ENCODE results near the gene BRD2.
A peak's percentile ranks its signal among the peaks of the same experiment; 100 is the strongest.

Gene BRD2

DNA sequence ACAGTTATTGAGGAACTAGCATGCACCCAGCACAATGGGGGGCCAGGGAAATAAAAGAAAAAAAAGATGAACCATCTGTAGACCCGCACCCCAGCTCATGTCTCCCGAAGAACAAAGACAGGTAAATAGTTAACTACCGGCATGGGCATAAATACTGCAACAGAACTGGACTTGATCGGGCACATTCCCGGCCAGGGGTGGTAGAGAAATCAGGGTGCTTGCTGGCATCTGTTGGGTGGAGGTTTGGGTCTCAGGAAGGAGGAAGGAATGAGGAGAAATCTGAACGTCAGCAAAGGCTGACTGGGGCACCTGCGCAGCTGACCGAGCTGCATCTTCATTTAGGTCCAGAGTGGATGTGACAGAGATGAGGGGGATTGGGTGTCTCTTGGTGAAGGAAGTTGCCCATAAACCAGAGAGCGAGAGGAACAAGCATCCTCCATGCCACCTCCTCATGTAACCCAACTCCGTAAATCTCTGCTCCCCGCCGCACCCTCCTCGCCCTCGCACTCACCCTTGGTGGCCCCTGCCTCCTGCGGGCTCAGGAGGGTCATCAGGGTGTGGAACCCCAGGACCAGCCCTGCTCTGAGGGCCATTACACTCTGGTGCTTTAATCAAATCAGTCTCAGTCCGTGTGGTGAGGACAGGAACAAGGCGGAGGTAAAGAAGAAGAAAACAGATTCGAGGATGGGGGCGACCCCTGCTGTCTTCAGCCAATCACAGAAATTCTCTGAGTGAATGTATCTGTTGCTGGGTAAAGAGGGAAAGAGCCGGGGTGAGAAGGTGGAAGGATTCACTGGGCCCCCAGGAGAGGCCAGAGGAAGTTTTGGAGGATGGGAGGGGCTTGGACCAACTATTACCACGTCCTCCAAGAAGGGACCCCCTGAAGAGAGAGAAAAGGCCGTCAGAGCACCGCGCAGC is 40.8 kb downstream of the BRD2 start, which contains the start of gene HLA-DOA:
Gene HLA-DOA, minus strand, starts transcription at position 648 of the 918 bp plus-strand sequence.
- CTCF ChIA-PET = interaction anchor here (0.8 kb wide), 1 partner anchor 10 kb away, joined by 3 read pairs; no protein-coding TSS in a partner anchor
- DNase-seq = peak; percentile 46
- Mint-ChIP-seq H3K36me3 (no peaks in the 10 kb centered on the region), H3K27ac (no peak within 1 kb of the TSS), H3K4me1 (peaks cover 11% of the 10 kb centered on the region), H3K9me3 (no peaks in the 10 kb centered on the region), H3K4me3 (peak within 1 kb of the TSS; percentile 8), H3K27me3 (peaks cover 59% of the 10 kb centered on the region)

DNA sequence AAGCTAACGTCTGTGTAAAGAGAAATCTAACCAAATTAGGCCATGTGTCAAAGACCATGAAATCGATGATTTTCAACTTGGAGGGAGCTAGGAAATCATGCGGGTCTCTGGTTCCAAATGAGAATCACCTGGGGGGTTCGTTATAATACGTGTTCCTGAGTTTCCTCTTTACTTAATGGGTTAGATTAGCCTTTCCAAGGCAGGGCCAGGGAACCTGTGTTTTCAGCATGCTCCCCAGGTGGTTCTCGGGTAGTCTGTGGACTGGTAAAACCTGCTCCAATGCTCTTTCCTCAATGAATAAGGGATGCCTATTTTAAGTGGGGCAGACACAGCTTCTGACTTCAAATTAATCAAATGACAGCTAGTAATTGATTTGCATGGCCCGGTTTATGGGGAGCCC is 42.0 kb downstream of the BRD2 start:
- Mint-ChIP-seq H3K4me3 (no peak overlapping the region), H3K36me3 (no peaks in the 10 kb centered on the region), H3K27ac (no peak overlapping the region), H3K9me3 (no peaks in the 10 kb centered on the region), H3K27me3 (peaks cover 54% of the 10 kb centered on the region), H3K4me1 (peaks cover 11% of the 10 kb centered on the region)
- CTCF ChIA-PET = interaction anchor here (1.0 kb wide), 1 partner anchor 139 kb away, joined by 4 read pairs; no protein-coding TSS in a partner anchor
- no peak for DNase-seq

DNA sequence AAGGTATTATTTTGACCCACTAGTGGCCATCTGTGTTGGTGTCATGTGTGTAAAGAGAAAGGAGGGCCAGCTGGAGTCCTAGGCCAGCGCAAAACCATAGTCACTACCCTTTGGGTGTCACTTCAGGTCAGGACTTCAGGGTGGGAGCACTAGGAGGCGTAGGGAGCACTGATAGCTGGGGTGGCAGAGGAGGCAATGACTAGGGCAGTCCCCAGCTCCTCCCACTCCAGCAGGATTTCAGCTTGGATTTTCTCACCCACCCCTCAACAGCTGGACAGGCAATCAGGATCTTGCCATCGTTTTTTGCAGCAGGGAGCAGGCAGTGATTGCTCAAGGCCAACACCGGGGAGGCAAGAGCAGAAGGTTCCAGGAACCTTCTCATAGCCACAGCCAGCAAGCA is 45.2 kb downstream of the BRD2 start:
- CTCF ChIA-PET = interaction anchor here (1.0 to 1.4 kb wide), 5 partner anchors 13 to 235 kb away, joined by 3 read pairs; partner anchors contain the start of gene TAP2
- Mint-ChIP-seq H3K27me3 (peaks cover 68% of the 10 kb centered on the region), H3K4me1 (peaks cover 15% of the 10 kb centered on the region), H3K4me3 (no peak overlapping the region), H3K27ac (no peak overlapping the region), H3K36me3 (no peaks in the 10 kb centered on the region), H3K9me3 (no peaks in the 10 kb centered on the region)
- no peak for DNase-seq

DNA sequence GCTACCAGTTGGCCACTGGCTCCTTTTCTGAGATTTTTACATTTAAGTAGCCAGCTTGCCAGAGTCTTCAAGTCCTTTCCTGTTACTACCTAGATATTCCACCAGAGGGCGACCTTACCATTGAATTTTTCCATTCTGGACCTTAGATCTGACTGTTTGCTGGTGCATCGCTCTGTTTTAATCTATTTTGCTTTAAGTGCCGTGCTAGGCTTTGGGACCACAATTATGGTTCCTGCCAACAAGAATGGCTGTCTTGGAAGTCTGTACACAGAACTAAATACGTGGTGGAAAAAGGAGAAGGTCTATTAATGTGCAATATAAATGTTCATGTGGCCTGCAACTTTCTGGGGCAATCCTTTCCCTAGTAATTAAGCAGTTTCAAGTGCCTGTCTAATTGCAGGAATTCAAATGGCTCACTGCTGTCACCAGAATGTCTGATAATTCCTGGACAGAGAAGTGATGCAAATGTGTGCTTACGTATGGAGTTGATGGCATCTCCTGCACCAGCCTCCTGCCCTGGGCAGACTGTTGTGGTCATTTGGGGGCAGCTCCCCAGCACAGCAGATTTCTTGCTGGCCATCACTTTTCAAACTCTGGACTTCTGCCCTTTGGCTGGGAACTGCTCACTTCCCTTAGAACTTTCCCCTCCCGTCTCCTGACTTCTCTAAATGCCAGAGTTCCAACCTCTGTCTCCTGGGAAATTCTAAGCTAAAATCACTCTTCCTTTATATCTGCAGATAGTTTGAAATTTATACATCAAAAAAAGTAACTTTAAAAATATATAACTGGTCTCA is 46.6 kb downstream of the BRD2 start:
- H3K4me3 Mint-ChIP-seq = no peak overlapping the region
- H3K4me1 Mint-ChIP-seq = peaks cover 17% of the 10 kb centered on the region
- H3K27me3 Mint-ChIP-seq = peaks cover 63% of the 10 kb centered on the region
- H3K27ac Mint-ChIP-seq = no peak overlapping the region
- no peaks in the 10 kb centered on the region for H3K9me3 Mint-ChIP-seq
- no peaks in the 10 kb centered on the region for H3K36me3 Mint-ChIP-seq
- DNase-seq = peak; percentile 55
- CTCF ChIA-PET = interaction anchor here (0.6 to 1.7 kb wide), 20 partner anchors 11 to 240 kb away, joined by 3 to 8 read pairs (median 3); partner anchors contain the start of genes HLA-DPB1 and TAP2

DNA sequence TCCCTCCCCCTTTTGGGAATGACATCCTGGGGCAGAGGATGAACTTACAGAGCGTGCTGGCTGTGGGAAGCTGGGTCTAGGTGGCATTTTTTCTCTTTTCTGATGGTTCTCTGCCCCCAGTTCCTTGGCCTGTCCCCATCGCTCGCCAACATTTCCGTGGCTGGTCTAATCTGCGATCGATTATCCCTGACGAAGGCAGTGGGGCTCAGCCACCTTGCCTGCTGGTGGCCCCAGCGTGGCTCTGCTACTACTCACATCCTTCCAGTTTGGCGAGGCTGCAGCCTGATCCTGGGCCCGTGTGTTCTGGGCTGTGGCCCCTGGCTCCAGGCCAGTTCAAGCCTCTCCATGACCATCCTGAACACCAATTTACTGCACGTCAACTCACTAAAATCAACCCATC is 47.4 kb downstream of the BRD2 start:
- Mint-ChIP-seq H3K9me3 (no peaks in the 10 kb centered on the region), H3K27me3 (peaks cover 63% of the 10 kb centered on the region), H3K27ac (no peak overlapping the region), H3K4me1 (peaks cover 17% of the 10 kb centered on the region), H3K4me3 (no peak overlapping the region), H3K36me3 (no peaks in the 10 kb centered on the region)
- no peak for DNase-seq
- CTCF ChIA-PET = interaction anchor here (0.9 to 2.4 kb wide), 10 partner anchors 12 to 233 kb away, joined by 3 to 8 read pairs (median 4); partner anchors contain the start of gene HLA-DPB1

DNA sequence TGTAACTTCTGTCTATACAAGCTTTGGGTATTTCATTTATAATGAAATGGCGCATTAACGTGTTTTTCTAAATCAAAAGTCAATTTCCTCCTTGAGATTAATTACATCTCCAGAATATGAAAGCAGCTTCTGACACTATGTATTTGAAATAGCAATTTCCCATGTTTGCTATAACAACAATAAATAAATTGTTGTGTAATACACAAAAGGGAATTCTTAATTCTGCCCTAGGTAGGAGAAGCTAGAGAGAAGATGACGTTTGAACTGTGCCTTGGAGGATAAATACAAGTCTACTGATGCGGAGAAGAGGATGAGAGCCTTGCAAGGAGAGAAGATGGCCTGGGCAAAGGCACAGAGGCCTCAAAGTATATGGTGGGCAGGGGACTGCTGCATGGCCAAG is 48.6 kb downstream of the BRD2 start:
- H3K4me1 Mint-ChIP-seq = peaks cover 17% of the 10 kb centered on the region
- DNase-seq = no peak
- no peak overlapping the region for H3K27ac Mint-ChIP-seq
- H3K27me3 Mint-ChIP-seq = peaks cover 59% of the 10 kb centered on the region
- H3K4me3 Mint-ChIP-seq = no peak overlapping the region
- no peaks in the 10 kb centered on the region for H3K9me3 Mint-ChIP-seq
- CTCF ChIA-PET = interaction anchor here (0.8 to 2.4 kb wide), 7 partner anchors 11 to 232 kb away, joined by 3 to 8 read pairs (median 4); no protein-coding TSS in a partner anchor
- H3K36me3 Mint-ChIP-seq = no peaks in the 10 kb centered on the region

DNA sequence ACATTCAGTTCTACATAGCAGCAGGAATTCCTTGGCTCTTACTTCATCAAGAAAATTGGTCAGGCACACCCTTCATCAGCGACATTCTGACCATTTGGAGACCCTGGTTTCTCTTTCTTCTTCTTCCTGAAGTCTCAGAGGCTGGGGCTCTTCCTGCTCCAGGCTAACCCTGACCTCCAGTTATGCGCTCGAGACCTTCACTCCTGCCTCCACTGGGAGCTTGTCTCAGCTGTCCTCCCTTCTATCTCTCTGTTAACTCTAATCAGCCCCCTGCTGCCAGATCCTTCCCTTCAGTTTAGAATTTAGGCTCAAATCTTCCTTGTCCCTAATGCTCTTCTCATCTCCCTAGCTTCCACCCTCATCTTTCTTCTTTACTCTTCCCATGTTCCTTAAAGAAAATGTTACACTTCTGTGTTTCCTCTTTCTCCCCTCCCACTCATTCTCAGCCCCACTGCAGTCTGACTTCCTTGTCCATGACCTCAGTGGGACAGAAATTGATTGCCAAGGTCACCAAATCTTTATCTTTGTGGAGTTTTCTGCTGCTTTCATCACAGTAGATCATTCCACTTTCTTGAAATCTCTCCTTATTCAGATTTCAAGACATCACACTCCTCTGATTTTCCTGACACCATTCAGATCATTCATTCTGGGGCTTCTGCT is 49.4 kb downstream of the BRD2 start:
- CTCF ChIA-PET = interaction anchor here (1.6 to 2.4 kb wide), 3 partner anchors 31 to 231 kb away, joined by 4 to 8 read pairs (median 5); no protein-coding TSS in a partner anchor
- H3K4me3 Mint-ChIP-seq = no peak overlapping the region
- no peak for DNase-seq
- peaks cover 59% of the 10 kb centered on the region for H3K27me3 Mint-ChIP-seq
- no peak overlapping the region for H3K27ac Mint-ChIP-seq
- H3K9me3 Mint-ChIP-seq = no peaks in the 10 kb centered on the region
- peaks cover 17% of the 10 kb centered on the region for H3K4me1 Mint-ChIP-seq
- no peaks in the 10 kb centered on the region for H3K36me3 Mint-ChIP-seq

DNA sequence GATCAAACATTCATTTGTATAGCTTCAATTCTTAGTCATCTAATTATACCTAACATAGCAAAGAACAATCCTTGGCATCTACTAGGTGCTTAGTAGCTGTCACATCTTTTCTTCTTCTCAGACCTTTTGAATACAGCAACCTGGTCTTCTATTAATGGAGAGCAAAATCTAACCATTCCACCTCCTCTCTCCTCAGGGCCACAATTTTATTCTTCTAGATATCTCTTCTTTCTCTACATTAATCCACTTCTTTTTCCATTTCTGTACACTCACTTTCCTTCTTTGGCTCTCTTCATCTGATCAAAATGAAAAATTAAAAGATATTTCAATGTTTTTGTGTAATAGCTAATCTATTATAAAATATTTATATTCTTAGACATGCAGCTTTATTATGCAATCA is 50.0 kb downstream of the BRD2 start:
- CTCF ChIA-PET = interaction anchor here (0.8 to 1.6 kb wide), 2 partner anchors 73 to 108 kb away, joined by 3 to 5 read pairs; no protein-coding TSS in a partner anchor
- DNase-seq = no peak
- no peak overlapping the region for H3K27ac Mint-ChIP-seq
- H3K4me1 Mint-ChIP-seq = peaks cover 17% of the 10 kb centered on the region
- H3K36me3 Mint-ChIP-seq = no peaks in the 10 kb centered on the region
- H3K27me3 Mint-ChIP-seq = peaks cover 56% of the 10 kb centered on the region
- H3K4me3 Mint-ChIP-seq = no peak overlapping the region
- H3K9me3 Mint-ChIP-seq = no peaks in the 10 kb centered on the region

DNA sequence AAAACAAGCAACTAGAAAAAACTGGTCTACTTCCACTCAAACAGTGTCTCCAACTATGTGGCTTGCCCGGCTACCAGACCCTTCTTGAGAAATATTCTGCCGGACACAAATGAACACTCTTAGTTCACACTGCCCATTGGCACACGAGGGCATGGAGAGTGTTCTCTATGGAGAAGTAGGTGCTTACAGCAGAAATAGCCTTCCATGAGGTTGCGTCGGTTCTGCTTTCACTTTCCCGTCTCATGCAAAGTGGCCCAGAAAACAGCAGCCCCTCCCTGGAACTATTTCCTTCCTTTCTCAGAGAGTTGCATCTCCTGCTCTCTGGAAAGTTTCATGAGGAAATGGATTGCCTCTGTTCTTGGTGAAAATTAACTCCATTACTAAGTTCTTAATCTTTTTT is 50.5 kb downstream of the BRD2 start:
- peaks cover 17% of the 10 kb centered on the region for H3K4me1 Mint-ChIP-seq
- no peak overlapping the region for H3K4me3 Mint-ChIP-seq
- DNase-seq = peak; percentile 45
- CTCF ChIA-PET = interaction anchor here (0.8 to 1.5 kb wide), 2 partner anchors 72 to 136 kb away, joined by 3 read pairs; no protein-coding TSS in a partner anchor
- no peaks in the 10 kb centered on the region for H3K36me3 Mint-ChIP-seq
- no peaks in the 10 kb centered on the region for H3K9me3 Mint-ChIP-seq
- no peak overlapping the region for H3K27ac Mint-ChIP-seq
- peaks cover 52% of the 10 kb centered on the region for H3K27me3 Mint-ChIP-seq

DNA sequence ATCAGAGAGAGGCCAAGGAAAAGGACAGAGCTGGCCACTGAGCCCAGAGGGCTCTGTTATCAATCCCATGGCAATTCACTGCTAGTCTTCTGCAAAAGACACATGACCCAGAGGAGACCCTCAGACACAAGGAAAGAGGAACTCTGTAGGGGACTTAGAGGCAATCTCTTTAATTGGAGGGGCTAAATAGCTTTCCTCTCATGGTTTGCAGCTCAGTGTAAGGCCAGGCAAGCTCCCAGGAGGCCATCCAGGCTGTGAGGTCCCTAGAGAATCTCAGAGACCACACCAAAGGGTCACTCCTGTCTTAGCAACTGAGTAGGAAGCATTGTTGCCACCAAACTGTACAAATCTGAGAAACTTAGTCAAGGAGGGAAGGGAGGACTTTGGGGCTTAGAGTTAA is 51.0 kb downstream of the BRD2 start:
- no peaks in the 10 kb centered on the region for H3K36me3 Mint-ChIP-seq
- no peak for DNase-seq
- no peak overlapping the region for H3K4me3 Mint-ChIP-seq
- no peak overlapping the region for H3K27ac Mint-ChIP-seq
- CTCF ChIA-PET = interaction anchor here (1.5 kb wide), 1 partner anchor 135 kb away, joined by 3 read pairs; no protein-coding TSS in a partner anchor
- peaks cover 52% of the 10 kb centered on the region for H3K27me3 Mint-ChIP-seq
- peaks cover 17% of the 10 kb centered on the region for H3K4me1 Mint-ChIP-seq
- no peaks in the 10 kb centered on the region for H3K9me3 Mint-ChIP-seq

DNA sequence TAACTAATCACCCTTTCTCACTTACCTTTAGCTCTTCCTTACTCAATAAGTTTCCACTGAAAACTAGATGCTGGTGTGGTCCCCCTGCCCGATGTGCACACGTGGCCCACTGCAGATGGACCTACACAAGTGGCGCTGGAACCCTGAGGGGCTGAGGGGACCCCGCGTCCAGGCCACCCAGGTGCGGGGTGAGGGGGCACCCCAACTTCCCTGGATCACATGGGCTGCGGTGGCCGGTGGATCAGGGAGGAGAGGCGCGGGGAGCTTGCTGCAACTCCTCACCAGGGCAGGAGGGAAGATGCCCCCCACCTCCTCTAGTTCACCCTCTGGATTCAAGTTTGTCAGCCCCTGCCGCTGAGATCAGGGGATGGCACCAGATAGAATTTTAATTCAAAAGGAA is 53.5 kb downstream of the BRD2 start:
- peaks cover 33% of the 10 kb centered on the region for H3K27me3 Mint-ChIP-seq
- no peaks in the 10 kb centered on the region for H3K9me3 Mint-ChIP-seq
- peaks cover 17% of the 10 kb centered on the region for H3K4me1 Mint-ChIP-seq
- H3K4me3 Mint-ChIP-seq = no peak overlapping the region
- DNase-seq = no peak
- CTCF ChIA-PET = no interaction called here
- no peak overlapping the region for H3K27ac Mint-ChIP-seq
- H3K36me3 Mint-ChIP-seq = no peaks in the 10 kb centered on the region

DNA sequence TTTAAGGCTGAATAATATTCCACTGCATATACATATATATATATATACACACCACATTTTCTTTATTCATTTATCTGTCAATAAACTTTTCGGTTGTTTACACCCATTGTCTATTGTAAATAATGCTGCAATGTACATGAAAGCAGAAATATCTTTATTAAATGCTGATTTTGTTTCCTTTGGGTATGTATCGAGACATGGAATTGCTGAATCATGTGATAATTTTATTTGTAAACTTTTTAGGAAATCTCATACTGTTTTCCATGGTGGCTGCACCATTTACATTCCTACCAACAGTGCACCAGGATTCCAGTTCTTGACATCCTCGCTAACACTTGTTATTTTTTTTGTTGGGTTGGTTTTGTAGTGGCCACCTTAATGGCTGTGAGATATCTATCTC is 55.1 kb downstream of the BRD2 start:
- Mint-ChIP-seq H3K27ac (no peak overlapping the region), H3K9me3 (no peaks in the 10 kb centered on the region), H3K4me3 (no peak overlapping the region), H3K36me3 (no peaks in the 10 kb centered on the region), H3K27me3 (peaks cover 17% of the 10 kb centered on the region), H3K4me1 (peaks cover 15% of the 10 kb centered on the region)
- no peak for DNase-seq
- CTCF ChIA-PET = no interaction called here

DNA sequence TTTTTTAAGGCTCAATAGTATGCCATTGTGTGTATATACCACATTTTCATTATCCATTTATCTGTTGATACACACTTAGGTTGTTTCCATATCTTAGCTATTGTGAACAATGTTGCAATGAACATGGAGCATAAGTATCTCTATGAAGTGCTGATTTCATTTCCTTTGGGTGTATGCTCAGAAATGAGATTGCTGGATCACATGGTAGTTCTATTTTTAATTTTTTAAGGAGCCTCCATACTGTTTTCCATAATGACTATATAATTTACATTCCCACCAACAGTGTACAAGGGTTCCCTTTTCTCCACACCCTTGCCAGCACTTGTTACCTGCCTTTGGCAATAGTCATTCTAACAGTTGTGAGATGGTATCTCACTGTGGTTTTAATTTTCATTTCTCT is 56.1 kb downstream of the BRD2 start:
- H3K27ac Mint-ChIP-seq = no peak overlapping the region
- no peak overlapping the region for H3K4me3 Mint-ChIP-seq
- CTCF ChIA-PET = no interaction called here
- peaks cover 16% of the 10 kb centered on the region for H3K27me3 Mint-ChIP-seq
- H3K9me3 Mint-ChIP-seq = no peaks in the 10 kb centered on the region
- DNase-seq = no peak
- no peaks in the 10 kb centered on the region for H3K36me3 Mint-ChIP-seq
- H3K4me1 Mint-ChIP-seq = peaks cover 12% of the 10 kb centered on the region
